ENCODE measurements around the gene SMIM7.

The SMIM7 gene

GRCh38 chr19:16601378-16602052 lies 58.4 kb downstream of the SMIM7 start:
- whole genome bisulfite sequencing = 97% methylated on average over 20 of the region's 20 CpGs
- H3K27me3 ChIP-seq (ENCODE audit: control insufficient read depth in 1 of 2, insufficient read depth in 1 of 2, low read length in 2 of 2) = no peaks in the 10 kb centered on the region
- peaks cover 36% of the 10 kb centered on the region for H3K79me1 ChIP-seq (replicated peaks; ENCODE audit: low read length, poor library complexity, severe bottlenecking)
- peaks cover 24% of the 10 kb centered on the region for H3K4me1 ChIP-seq (ENCODE audit: control insufficient read depth, insufficient read depth, low read depth, low read length)
- H4K8ac ChIP-seq (ENCODE audit: low read length) = no peak overlapping the region
- no peak overlapping the region for H3K4me3 ChIP-seq (ENCODE audit: insufficient read depth in 1 of 2, low read depth in 1 of 2, low read length in 2 of 2)
- H4K91ac ChIP-seq (ENCODE audit: low read length) = no peak overlapping the region
- no peak overlapping the region for H3K4ac ChIP-seq (ENCODE audit: low read depth in 1 of 2, low read length in 2 of 2)
- no peak overlapping the region for H2BK15ac ChIP-seq (ENCODE audit: low read depth, poor library complexity, severe bottlenecking)
- peak overlapping the region in 1 of 2 experiments; percentile 53 for H3K14ac ChIP-seq (ENCODE audit: low read length in 2 of 2)
- no peaks in the 10 kb centered on the region for H3K9me3 ChIP-seq (ENCODE audit: control insufficient read depth, low read length)
- H2AK5ac ChIP-seq (ENCODE audit: low read length, severe bottlenecking) = no peak overlapping the region
- peak overlapping the region in 1 of 2 experiments; percentile 3 for H3K23ac ChIP-seq (ENCODE audit: low read length in 2 of 2)
- H3K27ac ChIP-seq (ENCODE audit: low read length, poor library complexity, severe bottlenecking) = no peak overlapping the region
- H2BK5ac ChIP-seq (ENCODE audit: low read depth, low read length, poor library complexity, severe bottlenecking) = no peak overlapping the region
- H2AFZ ChIP-seq (ENCODE audit: low read depth, low read length) = no peak overlapping the region
- peaks cover under 1 to 23% of the 10 kb centered on the region in 2 experiments for H3K36me3 ChIP-seq (ENCODE audit: control insufficient read depth in 1 of 2, insufficient read depth in 2 of 2, low read depth in 1 of 2, low read length in 2 of 2)
- no peak for DNase-seq
- no peak overlapping the region for H3K18ac ChIP-seq (ENCODE audit: low read depth in 1 of 2, low read length in 2 of 2)
- no peak overlapping the region for H2BK120ac ChIP-seq (ENCODE audit: low read depth, low read length)
- no peak overlapping the region for H3K4me2 ChIP-seq (ENCODE audit: low read length, poor library complexity, severe bottlenecking)
- no peak overlapping the region for H3K9ac ChIP-seq (ENCODE audit: low read length)
- no peak overlapping the region for H2BK12ac ChIP-seq (ENCODE audit: low read length in 2 of 2)

GRCh38 chr19:16600824-16601223 lies 59.1 kb downstream of the SMIM7 start:
- Histone ChIP-seq H3K4me1 (ENCODE audit: control insufficient read depth, insufficient read depth, low read depth, low read length) (peaks cover 26% of the 10 kb centered on the region), H2AK5ac (ENCODE audit: low read length, severe bottlenecking) (no peak overlapping the region), H3K23ac (ENCODE audit: low read length in 2 of 2) (no peak overlapping the region), H3K27ac (ENCODE audit: low read length, poor library complexity, severe bottlenecking) (no peak overlapping the region), H4K91ac (ENCODE audit: low read length) (no peak overlapping the region), H3K9ac (ENCODE audit: low read length) (no peak overlapping the region), H3K4me2 (ENCODE audit: low read length, poor library complexity, severe bottlenecking) (no peak overlapping the region), H2BK12ac (ENCODE audit: low read length in 2 of 2) (no peak overlapping the region), H3K14ac (ENCODE audit: low read length in 2 of 2) (no peak overlapping the region), H2BK120ac (ENCODE audit: low read depth, low read length) (no peak overlapping the region), H4K8ac (ENCODE audit: low read length) (no peak overlapping the region), H3K4me3 (ENCODE audit: insufficient read depth in 1 of 2, low read depth in 1 of 2, low read length in 2 of 2) (no peak overlapping the region), H2AFZ (ENCODE audit: low read depth, low read length) (no peak overlapping the region), H2BK15ac (ENCODE audit: low read depth, poor library complexity, severe bottlenecking) (no peak overlapping the region), H3K9me3 (ENCODE audit: control insufficient read depth, low read length) (no peaks in the 10 kb centered on the region), H3K36me3 (ENCODE audit: control insufficient read depth in 1 of 2, insufficient read depth in 2 of 2, low read depth in 1 of 2, low read length in 2 of 2) (peaks cover 0 to 22% of the 10 kb centered on the region in 2 experiments), H3K27me3 (ENCODE audit: control insufficient read depth in 1 of 2, insufficient read depth in 1 of 2, low read length in 2 of 2) (no peaks in the 10 kb centered on the region), H3K79me1 (replicated peaks; ENCODE audit: low read length, poor library complexity, severe bottlenecking) (peaks cover 35% of the 10 kb centered on the region), H2BK5ac (ENCODE audit: low read depth, low read length, poor library complexity, severe bottlenecking) (no peak overlapping the region), H3K18ac (ENCODE audit: low read depth in 1 of 2, low read length in 2 of 2) (peak overlapping the region in 1 of 2 experiments; percentile 37), H3K4ac (ENCODE audit: low read depth in 1 of 2, low read length in 2 of 2) (no peak overlapping the region)
- no peak for DNase-seq
- 85% methylated on average over 5 of the region's 5 CpGs for WGBS

- no peak overlapping the region for H3K23ac ChIP-seq (ENCODE audit: low read length in 2 of 2)
- H3K4me3 ChIP-seq (ENCODE audit: insufficient read depth in 1 of 2, low read depth in 1 of 2, low read length in 2 of 2) = no peak overlapping the region
- no peak overlapping the region for H4K8ac ChIP-seq (ENCODE audit: low read length)
- no peak overlapping the region for H3K4ac ChIP-seq (ENCODE audit: low read depth in 1 of 2, low read length in 2 of 2)
- no peak overlapping the region for H2BK120ac ChIP-seq (ENCODE audit: low read depth, low read length)
- H3K27me3 ChIP-seq (ENCODE audit: control insufficient read depth in 1 of 2, insufficient read depth in 1 of 2, low read length in 2 of 2) = no peaks in the 10 kb centered on the region
- no peak overlapping the region for H3K27ac ChIP-seq (ENCODE audit: low read length, poor library complexity, severe bottlenecking)
- H3K79me1 ChIP-seq (replicated peaks; ENCODE audit: low read length, poor library complexity, severe bottlenecking) = peaks cover 31% of the 10 kb centered on the region
- WGBS = 86% methylated on average over 5 of the region's 6 CpGs
- no peak overlapping the region for H2BK12ac ChIP-seq (ENCODE audit: low read length in 2 of 2)
- peaks cover 23% of the 10 kb centered on the region for H3K4me1 ChIP-seq (ENCODE audit: control insufficient read depth, insufficient read depth, low read depth, low read length)
- H3K14ac ChIP-seq (ENCODE audit: low read length in 2 of 2) = no peak overlapping the region
- H2BK5ac ChIP-seq (ENCODE audit: low read depth, low read length, poor library complexity, severe bottlenecking) = no peak overlapping the region
- no peak for DNase-seq
- H2AK5ac ChIP-seq (ENCODE audit: low read length, severe bottlenecking) = no peak overlapping the region
- H3K9ac ChIP-seq (ENCODE audit: low read length) = no peak overlapping the region
- no peak overlapping the region for H3K18ac ChIP-seq (ENCODE audit: low read depth in 1 of 2, low read length in 2 of 2)
- no peak overlapping the region for H2AFZ ChIP-seq (ENCODE audit: low read depth, low read length)
- no peak overlapping the region for H2BK15ac ChIP-seq (ENCODE audit: low read depth, poor library complexity, severe bottlenecking)
- no peak overlapping the region for H3K4me2 ChIP-seq (ENCODE audit: low read length, poor library complexity, severe bottlenecking)
- peaks cover 0 to 24% of the 10 kb centered on the region in 2 experiments for H3K36me3 ChIP-seq (ENCODE audit: control insufficient read depth in 1 of 2, insufficient read depth in 2 of 2, low read depth in 1 of 2, low read length in 2 of 2)
- no peaks in the 10 kb centered on the region for H3K9me3 ChIP-seq (ENCODE audit: control insufficient read depth, low read length)
- H4K91ac ChIP-seq (ENCODE audit: low read length) = no peak overlapping the region
These were observed 60.1 kb downstream of the SMIM7 start for GRCh38 chr19:16599655-16600346.

GRCh38 chr19:16598848-16599247 lies 61.1 kb downstream of the SMIM7 start:
- no peak overlapping the region for H3K27ac ChIP-seq (ENCODE audit: low read length, poor library complexity, severe bottlenecking)
- H3K4me2 ChIP-seq (ENCODE audit: low read length, poor library complexity, severe bottlenecking) = no peak overlapping the region
- H3K23ac ChIP-seq (ENCODE audit: low read length in 2 of 2) = no peak overlapping the region
- no peaks in the 10 kb centered on the region for H3K9me3 ChIP-seq (ENCODE audit: control insufficient read depth, low read length)
- peaks cover 0 to 26% of the 10 kb centered on the region in 2 experiments for H3K36me3 ChIP-seq (ENCODE audit: control insufficient read depth in 1 of 2, insufficient read depth in 2 of 2, low read depth in 1 of 2, low read length in 2 of 2)
- peaks cover 34% of the 10 kb centered on the region for H3K79me1 ChIP-seq (replicated peaks; ENCODE audit: low read length, poor library complexity, severe bottlenecking)
- no peak overlapping the region for H3K18ac ChIP-seq (ENCODE audit: low read depth in 1 of 2, low read length in 2 of 2)
- H2BK5ac ChIP-seq (ENCODE audit: low read depth, low read length, poor library complexity, severe bottlenecking) = no peak overlapping the region
- H3K4me1 ChIP-seq (ENCODE audit: control insufficient read depth, insufficient read depth, low read depth, low read length) = peaks cover 25% of the 10 kb centered on the region
- WGBS = 86% methylated on average over 4 of the region's 4 CpGs
- peak overlapping the region; percentile 47 for H3K9ac ChIP-seq (ENCODE audit: low read length)
- no peak overlapping the region for H2BK120ac ChIP-seq (ENCODE audit: low read depth, low read length)
- H2BK15ac ChIP-seq (ENCODE audit: low read depth, poor library complexity, severe bottlenecking) = no peak overlapping the region
- H2AFZ ChIP-seq (ENCODE audit: low read depth, low read length) = no peak overlapping the region
- H3K4me3 ChIP-seq (ENCODE audit: insufficient read depth in 1 of 2, low read depth in 1 of 2, low read length in 2 of 2) = peak overlapping the region in 1 of 2 experiments; percentile 45
- no peak overlapping the region for H4K8ac ChIP-seq (ENCODE audit: low read length)
- H4K91ac ChIP-seq (ENCODE audit: low read length) = no peak overlapping the region
- H2AK5ac ChIP-seq (ENCODE audit: low read length, severe bottlenecking) = no peak overlapping the region
- no peak overlapping the region for H3K4ac ChIP-seq (ENCODE audit: low read depth in 1 of 2, low read length in 2 of 2)
- H3K14ac ChIP-seq (ENCODE audit: low read length in 2 of 2) = no peak overlapping the region
- H2BK12ac ChIP-seq (ENCODE audit: low read length in 2 of 2) = no peak overlapping the region
- no peaks in the 10 kb centered on the region for H3K27me3 ChIP-seq (ENCODE audit: control insufficient read depth in 1 of 2, insufficient read depth in 1 of 2, low read length in 2 of 2)
- no peak for DNase-seq
